Endothelial cell of umbilical vein (primary cell): ENCODE data around the gene GPR26.

Experiments
- EZH2 ChIP-seq: IDR thresholded peaks from 2 replicates; pipeline ENCODE4 v1.6.1; 2012; ENCODE audit warnings: borderline replicate concordance, low read depth, mild to moderate bottlenecking, moderate library complexity, low read length, inconsistent platforms; ENCODE audit not compliant: severe bottlenecking
- TF ChIP-seq, protein P1 (sequence below), 2 donors: IDR thresholded peaks; 1 replicate in 1 of 2; 2 replicates in 1 of 2; pipeline ENCODE4 v1.5.1; 2011; ENCODE audit warnings: low read length in 2 of 2, mild to moderate bottlenecking in 2 of 2, moderate library complexity in 2 of 2, control low read depth in 1 of 2, inconsistent platforms in 1 of 2, low read depth in 1 of 2; ENCODE audit not compliant: insufficient read depth in 1 of 2; ENCODE audit errors: extremely low read depth in 1 of 2

DNA sequence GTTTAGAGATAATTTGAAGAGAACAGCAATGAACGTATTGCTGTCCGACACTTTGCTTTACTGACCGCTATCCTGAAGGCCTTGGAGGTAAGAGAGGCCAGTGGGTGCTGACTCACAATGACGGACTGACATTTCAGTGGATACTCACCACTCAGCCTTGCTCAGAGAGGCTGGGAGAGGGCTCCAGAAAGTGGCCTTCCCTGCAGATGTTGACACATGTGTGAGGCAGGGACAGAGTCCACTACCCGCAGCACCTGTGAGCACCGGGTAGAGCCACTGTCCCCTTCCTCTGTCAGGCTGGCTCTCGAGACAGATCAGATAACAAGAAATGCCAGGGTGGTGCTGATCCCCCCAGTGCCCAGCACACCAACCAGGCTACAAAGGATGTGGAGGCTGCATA lies 75.0 kb downstream of the GPR26 start:
- TF ChIP-seq, protein P1, sequence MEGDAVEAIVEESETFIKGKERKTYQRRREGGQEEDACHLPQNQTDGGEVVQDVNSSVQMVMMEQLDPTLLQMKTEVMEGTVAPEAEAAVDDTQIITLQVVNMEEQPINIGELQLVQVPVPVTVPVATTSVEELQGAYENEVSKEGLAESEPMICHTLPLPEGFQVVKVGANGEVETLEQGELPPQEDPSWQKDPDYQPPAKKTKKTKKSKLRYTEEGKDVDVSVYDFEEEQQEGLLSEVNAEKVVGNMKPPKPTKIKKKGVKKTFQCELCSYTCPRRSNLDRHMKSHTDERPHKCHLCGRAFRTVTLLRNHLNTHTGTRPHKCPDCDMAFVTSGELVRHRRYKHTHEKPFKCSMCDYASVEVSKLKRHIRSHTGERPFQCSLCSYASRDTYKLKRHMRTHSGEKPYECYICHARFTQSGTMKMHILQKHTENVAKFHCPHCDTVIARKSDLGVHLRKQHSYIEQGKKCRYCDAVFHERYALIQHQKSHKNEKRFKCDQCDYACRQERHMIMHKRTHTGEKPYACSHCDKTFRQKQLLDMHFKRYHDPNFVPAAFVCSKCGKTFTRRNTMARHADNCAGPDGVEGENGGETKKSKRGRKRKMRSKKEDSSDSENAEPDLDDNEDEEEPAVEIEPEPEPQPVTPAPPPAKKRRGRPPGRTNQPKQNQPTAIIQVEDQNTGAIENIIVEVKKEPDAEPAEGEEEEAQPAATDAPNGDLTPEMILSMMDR (IDR thresholded peaks at IDR 0.05; ENCODE audit: extremely low read depth in 1 of 2, insufficient read depth in 1 of 2, low read depth in 1 of 2, low read length in 2 of 2), result no peak
- TF ChIP-seq EZH2, result no peak
